ENCODE results near the gene HORMAD2.

DNA sequence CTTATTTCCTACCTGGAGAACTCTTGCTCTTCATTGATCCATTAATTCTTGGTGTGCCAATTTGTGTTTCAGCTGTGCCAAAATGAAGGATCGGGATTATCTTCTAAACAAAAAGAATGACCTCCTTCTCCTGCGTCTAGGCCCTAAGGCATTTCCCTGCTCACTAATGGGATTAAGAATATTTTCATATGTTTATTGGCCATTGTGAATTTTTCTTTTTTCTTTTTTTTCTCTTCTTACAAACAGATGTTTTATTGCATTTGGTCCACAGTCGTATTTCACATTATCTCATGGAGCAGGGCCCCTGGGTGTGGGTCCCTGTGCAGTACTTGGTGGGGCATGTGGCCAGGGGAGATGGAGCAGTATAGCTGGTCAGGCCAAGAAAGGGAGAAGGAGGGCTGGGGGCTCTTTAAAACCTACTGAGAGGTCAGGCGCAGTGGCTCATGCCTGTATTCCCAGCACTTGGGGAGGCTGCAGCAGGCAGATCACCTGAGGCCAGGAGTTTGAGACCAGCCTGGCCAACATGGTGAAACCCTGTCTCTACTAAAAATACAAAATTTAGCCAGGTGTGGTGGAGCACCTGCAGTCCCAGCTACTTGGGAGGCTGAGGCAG is 35.3 kb upstream of the HORMAD2 start:
- TF ChIP-seq, protein P1, sequence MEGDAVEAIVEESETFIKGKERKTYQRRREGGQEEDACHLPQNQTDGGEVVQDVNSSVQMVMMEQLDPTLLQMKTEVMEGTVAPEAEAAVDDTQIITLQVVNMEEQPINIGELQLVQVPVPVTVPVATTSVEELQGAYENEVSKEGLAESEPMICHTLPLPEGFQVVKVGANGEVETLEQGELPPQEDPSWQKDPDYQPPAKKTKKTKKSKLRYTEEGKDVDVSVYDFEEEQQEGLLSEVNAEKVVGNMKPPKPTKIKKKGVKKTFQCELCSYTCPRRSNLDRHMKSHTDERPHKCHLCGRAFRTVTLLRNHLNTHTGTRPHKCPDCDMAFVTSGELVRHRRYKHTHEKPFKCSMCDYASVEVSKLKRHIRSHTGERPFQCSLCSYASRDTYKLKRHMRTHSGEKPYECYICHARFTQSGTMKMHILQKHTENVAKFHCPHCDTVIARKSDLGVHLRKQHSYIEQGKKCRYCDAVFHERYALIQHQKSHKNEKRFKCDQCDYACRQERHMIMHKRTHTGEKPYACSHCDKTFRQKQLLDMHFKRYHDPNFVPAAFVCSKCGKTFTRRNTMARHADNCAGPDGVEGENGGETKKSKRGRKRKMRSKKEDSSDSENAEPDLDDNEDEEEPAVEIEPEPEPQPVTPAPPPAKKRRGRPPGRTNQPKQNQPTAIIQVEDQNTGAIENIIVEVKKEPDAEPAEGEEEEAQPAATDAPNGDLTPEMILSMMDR (IDR thresholded peaks at IDR 0.05): no peak
- TF ChIP-seq SIN3A (IDR thresholded peaks at IDR 0.05; ENCODE audit: borderline replicate concordance, low read depth, low read length): no peak
- no peak for TF ChIP-seq EP300 (IDR thresholded peaks at IDR 0.05; ENCODE audit: borderline replicate concordance in 1 of 2, low read depth in 1 of 2, low read length in 1 of 2)
- TF ChIP-seq, protein P2, sequence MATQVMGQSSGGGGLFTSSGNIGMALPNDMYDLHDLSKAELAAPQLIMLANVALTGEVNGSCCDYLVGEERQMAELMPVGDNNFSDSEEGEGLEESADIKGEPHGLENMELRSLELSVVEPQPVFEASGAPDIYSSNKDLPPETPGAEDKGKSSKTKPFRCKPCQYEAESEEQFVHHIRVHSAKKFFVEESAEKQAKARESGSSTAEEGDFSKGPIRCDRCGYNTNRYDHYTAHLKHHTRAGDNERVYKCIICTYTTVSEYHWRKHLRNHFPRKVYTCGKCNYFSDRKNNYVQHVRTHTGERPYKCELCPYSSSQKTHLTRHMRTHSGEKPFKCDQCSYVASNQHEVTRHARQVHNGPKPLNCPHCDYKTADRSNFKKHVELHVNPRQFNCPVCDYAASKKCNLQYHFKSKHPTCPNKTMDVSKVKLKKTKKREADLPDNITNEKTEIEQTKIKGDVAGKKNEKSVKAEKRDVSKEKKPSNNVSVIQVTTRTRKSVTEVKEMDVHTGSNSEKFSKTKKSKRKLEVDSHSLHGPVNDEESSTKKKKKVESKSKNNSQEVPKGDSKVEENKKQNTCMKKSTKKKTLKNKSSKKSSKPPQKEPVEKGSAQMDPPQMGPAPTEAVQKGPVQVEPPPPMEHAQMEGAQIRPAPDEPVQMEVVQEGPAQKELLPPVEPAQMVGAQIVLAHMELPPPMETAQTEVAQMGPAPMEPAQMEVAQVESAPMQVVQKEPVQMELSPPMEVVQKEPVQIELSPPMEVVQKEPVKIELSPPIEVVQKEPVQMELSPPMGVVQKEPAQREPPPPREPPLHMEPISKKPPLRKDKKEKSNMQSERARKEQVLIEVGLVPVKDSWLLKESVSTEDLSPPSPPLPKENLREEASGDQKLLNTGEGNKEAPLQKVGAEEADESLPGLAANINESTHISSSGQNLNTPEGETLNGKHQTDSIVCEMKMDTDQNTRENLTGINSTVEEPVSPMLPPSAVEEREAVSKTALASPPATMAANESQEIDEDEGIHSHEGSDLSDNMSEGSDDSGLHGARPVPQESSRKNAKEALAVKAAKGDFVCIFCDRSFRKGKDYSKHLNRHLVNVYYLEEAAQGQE (IDR thresholded peaks at IDR 0.05; ENCODE audit: low read depth, low read length): no peak
- no peak for TF ChIP-seq NRF1 (IDR thresholded peaks at IDR 0.05; ENCODE audit: low read depth, low read length)
- TF ChIP-seq EZH2phosphoT487 (IDR thresholded peaks at IDR 0.05; ENCODE audit: borderline replicate concordance, low read depth): no peak
- no peak for TF ChIP-seq RCOR1 (IDR thresholded peaks at IDR 0.05; ENCODE audit: low read length)
- TF ChIP-seq, protein P3, sequence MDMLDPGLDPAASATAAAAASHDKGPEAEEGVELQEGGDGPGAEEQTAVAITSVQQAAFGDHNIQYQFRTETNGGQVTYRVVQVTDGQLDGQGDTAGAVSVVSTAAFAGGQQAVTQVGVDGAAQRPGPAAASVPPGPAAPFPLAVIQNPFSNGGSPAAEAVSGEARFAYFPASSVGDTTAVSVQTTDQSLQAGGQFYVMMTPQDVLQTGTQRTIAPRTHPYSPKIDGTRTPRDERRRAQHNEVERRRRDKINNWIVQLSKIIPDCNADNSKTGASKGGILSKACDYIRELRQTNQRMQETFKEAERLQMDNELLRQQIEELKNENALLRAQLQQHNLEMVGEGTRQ (IDR thresholded peaks at IDR 0.05; ENCODE audit: borderline replicate concordance, low read depth, low read length): no peak
- no peak for TF ChIP-seq GABPA (IDR thresholded peaks at IDR 0.05; ENCODE audit: low read depth)
